ENCODE measurements around the gene OR10G4.
"Not testable (repeated sequence)": the region's sequence is repeated elsewhere in the genome, so short reads cannot be mapped to it uniquely, and the experiment has no call there.

Gene OR10G4, protein sequence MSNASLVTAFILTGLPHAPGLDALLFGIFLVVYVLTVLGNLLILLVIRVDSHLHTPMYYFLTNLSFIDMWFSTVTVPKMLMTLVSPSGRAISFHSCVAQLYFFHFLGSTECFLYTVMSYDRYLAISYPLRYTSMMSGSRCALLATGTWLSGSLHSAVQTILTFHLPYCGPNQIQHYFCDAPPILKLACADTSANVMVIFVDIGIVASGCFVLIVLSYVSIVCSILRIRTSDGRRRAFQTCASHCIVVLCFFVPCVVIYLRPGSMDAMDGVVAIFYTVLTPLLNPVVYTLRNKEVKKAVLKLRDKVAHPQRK

DNA sequence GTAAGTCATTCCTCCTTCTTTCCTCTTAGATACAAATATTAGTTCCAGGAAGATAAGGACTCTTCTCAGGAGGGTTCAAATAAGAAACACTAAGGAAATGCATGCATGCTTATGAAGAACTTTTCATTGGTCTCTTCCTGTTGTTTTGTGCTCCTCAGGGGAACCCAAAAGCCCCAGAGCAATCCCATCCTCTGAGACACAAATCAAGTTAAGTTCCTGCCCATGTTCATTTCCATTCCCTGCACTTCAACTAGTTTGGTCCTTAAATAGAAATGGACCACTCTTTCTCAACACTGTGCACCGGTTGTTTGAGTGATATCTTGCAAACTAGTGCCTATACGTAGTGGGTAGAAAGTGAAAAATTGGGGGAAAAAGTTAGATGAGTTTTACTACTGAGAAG is at the start of gene OR10G4:
TSS of gene OR10G4 (plus strand) at position 301 of the 400 bp plus-strand sequence. CDS start 2,578 bp downstream, outside the sequence.
- no peak for DNase-seq

DNA sequence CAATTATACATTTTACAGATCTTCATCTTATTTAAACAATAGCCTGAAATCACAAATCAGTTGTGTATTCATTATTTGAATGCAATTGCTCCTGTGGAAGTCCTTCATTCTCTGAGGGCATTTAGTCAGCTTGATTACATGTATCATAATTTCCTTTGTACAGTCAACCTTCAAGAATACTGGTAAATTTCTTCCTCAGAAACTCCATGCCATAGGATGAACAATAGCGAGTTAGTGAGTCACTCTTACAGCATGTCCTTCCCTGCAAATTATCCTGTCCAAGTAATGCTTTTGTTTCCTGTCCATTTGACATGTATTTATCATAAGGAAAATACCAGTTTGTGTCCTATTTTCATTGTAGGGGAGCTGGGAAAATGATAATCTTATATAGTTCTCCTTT is 39.0 kb upstream of the OR10G4 start:
- no peak for DNase-seq

- DNase-seq: no peak
Observed at GRCh38 chr11:123976770-123977560, 35.8 kb upstream of the OR10G4 start.

GRCh38 chr11:123977731-123978347 is 35.0 kb upstream of the OR10G4 start, which contains the start of gene OR10S1:
OR10S1 (minus strand) TSS chr11:123977781; CDS start chr11:123977664, 117 bp downstream.
- DNase-seq: no peak

DNA sequence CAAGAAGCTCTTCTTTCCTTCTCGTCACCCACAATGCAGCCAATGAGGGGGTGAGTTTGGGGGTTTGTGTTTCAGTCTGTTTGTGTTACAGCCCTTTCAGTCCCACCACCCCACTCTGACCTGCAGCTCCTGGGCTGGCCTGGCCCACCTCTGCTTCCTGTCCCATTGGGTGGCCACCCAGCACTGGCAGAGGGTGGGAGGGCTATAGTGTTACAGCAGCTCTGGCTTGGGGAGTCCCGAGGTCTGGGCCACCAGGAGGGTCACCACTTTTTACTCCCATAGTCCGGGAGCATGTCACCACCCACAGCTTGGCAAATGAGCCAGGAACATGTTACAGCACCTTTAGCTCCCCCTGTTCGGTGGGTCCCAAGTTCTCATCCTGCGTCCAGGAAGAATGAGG is 33.5 kb upstream of the OR10G4 start:
- DNase-seq: no peak

DNA sequence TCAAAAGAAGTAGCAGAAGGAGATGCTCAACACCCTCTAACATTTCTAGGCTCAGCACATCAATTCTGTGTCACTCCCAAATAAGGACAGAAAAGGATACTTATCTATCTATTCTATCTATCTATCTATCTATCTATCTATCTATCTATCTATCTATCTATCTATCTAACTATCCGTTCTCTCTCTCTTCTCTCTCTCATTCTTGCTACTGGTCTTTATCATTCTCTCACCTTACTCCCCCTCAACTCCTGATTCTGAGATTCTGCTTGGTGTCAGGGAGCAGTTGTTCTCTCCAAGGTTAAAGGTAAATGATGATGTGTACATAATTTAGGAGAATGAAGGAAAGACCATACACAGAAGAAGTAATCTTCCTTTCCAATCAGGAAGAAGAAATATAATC is 17.7 kb upstream of the OR10G4 start, which contains the start of gene OR10G6:
TSS of gene OR10G6 (minus strand) at position 43 of the 400 bp plus-strand sequence. CDS start at position 43, 0 bp downstream.
- DNase-seq: no peak

- not testable (repeated sequence) for DNase-seq
Observed at GRCh38 chr11:124015837-124016236, 3.0 kb downstream of the OR10G4 start.

GRCh38 chr11:124026498-124026897 is 13.7 kb downstream of the OR10G4 start, which contains the start of gene OR10G8:
OR10G8 (plus strand) TSS chr11:124026798; CDS start chr11:124029623, 2,825 bp downstream.
- no peak for DNase-seq

- no peak for DNase-seq
Observed at GRCh38 chr11:124036666-124037065, 23.9 kb downstream of the OR10G4 start.

- no peak for DNase-seq
Observed at GRCh38 chr11:124039557-124039956, 26.8 kb downstream of the OR10G4 start.

- no peak for DNase-seq
Observed at GRCh38 chr11:124041254-124041653, 28.5 kb downstream of the OR10G4 start, which contains the start of gene OR10G7. OR10G7 (minus strand) TSS chr11:124041325; CDS start chr11:124039001, 2,324 bp downstream.

GRCh38 chr11:124043420-124043819 is 30.6 kb downstream of the OR10G4 start:
- no peak for DNase-seq

GRCh38 chr11:124050748-124051147 is 38.0 kb downstream of the OR10G4 start:
- DNase-seq: no peak

- DNase-seq: no peak
Observed at GRCh38 chr11:124052966-124053365, 40.2 kb downstream of the OR10G4 start.

Data from NCI-H1436 (cell line).